ENCODE results near the gene MOSMO. TPM values are rescaled to one million over a fixed set of nuclear protein-coding genes. Genes with fewer than 3 reads are reported as not detected.
A peak's percentile ranks its signal among the peaks of the same experiment; 100 is the strongest.
"Not testable (repeated sequence)": the region's sequence is repeated elsewhere in the genome, so short reads cannot be mapped to it uniquely, and the experiment has no call there.

Gene MOSMO
- total and polyA plus RNA-seq, 5 donors from 2014 or later: 3.9 to 13.1 (median 4.2) TPM

- Mint-ChIP-seq H3K4me1 (peaks cover 15 to 40% (median 25%) of the 10 kb centered on the region in 4 donors), H3K4me3 (no peak overlapping the region), H3K27me3 (no peaks in the 10 kb centered on the region), H3K36me3 (peaks cover 3% of the 10 kb centered on the region), H3K27ac (peak overlapping the region in 2 of 3 donors; percentile 56 to 73), H3K9me3 (no peaks in the 10 kb centered on the region)
- Histone ChIP-seq H3K27me3 (ENCODE audit: control insufficient read depth, insufficient read depth, low read length) (no peaks in the 10 kb centered on the region), H3K4me3 (ENCODE audit: low read depth, low read length) (peak overlapping the region; percentile 4), H3K4me1 (ENCODE audit: control insufficient read depth, insufficient read depth, low read length, poor library complexity, severe bottlenecking) (peaks cover 29% of the 10 kb centered on the region), H3K27ac (ENCODE audit: insufficient read depth, low read length, poor library complexity, severe bottlenecking) (no peak overlapping the region), H3K36me3 (ENCODE audit: control insufficient read depth, insufficient read depth, low read length) (no peaks in the 10 kb centered on the region), H3K9me3 (ENCODE audit: control insufficient read depth in 2 of 2, low read length in 2 of 2) (no peaks in the 10 kb centered on the region)
- ATAC-seq (ENCODE audit: low read depth in 2 of 2): no peak
- DNase-seq: peak in 1 of 3 donors; percentile 31
Measured at GRCh38 chr16:21991621-21992020, 16.3 kb upstream of the MOSMO start.

- H3K4me3 Mint-ChIP-seq: peak overlapping the region in 2 of 4 donors; percentile 16 to 24
- no peak for DNase-seq
- H3K36me3 Mint-ChIP-seq: no peaks in the 10 kb centered on the region
- no peak for ATAC-seq (ENCODE audit: low read depth in 2 of 2)
- no peaks in the 10 kb centered on the region for H3K27me3 Mint-ChIP-seq
- H3K27ac Mint-ChIP-seq: peak overlapping the region in 1 of 3 donors; percentile 78
- Histone ChIP-seq H3K27ac (ENCODE audit: insufficient read depth, low read length, poor library complexity, severe bottlenecking) (no peak overlapping the region), H3K9me3 (ENCODE audit: control insufficient read depth in 2 of 2, low read length in 2 of 2) (no peaks in the 10 kb centered on the region), H3K27me3 (ENCODE audit: control insufficient read depth, insufficient read depth, low read length) (no peaks in the 10 kb centered on the region), H3K4me1 (ENCODE audit: control insufficient read depth, insufficient read depth, low read length, poor library complexity, severe bottlenecking) (peaks cover 22% of the 10 kb centered on the region), H3K4me3 (ENCODE audit: low read depth, low read length) (no peak overlapping the region), H3K36me3 (ENCODE audit: control insufficient read depth, insufficient read depth, low read length) (no peaks in the 10 kb centered on the region)
- H3K4me1 Mint-ChIP-seq: peaks cover 6 to 26% (median 20%) of the 10 kb centered on the region in 4 donors
- no peaks in the 10 kb centered on the region for H3K9me3 Mint-ChIP-seq
Measured at GRCh38 chr16:21994856-21995465, 12.9 kb upstream of the MOSMO start.

- Mint-ChIP-seq H3K27ac (no peak overlapping the region), H3K27me3 (no peaks in the 10 kb centered on the region), H3K9me3 (no peaks in the 10 kb centered on the region), H3K4me1 (peaks cover 6 to 17% (median 11%) of the 10 kb centered on the region in 4 donors), H3K36me3 (no peaks in the 10 kb centered on the region), H3K4me3 (peak overlapping the region in 1 of 4 donors; percentile 69)
- Histone ChIP-seq H3K4me1 (ENCODE audit: control insufficient read depth, insufficient read depth, low read length, poor library complexity, severe bottlenecking) (peaks cover 9% of the 10 kb centered on the region), H3K36me3 (ENCODE audit: control insufficient read depth, insufficient read depth, low read length) (no peaks in the 10 kb centered on the region), H3K9me3 (ENCODE audit: control insufficient read depth in 2 of 2, low read length in 2 of 2) (no peaks in the 10 kb centered on the region), H3K27me3 (ENCODE audit: control insufficient read depth, insufficient read depth, low read length) (no peaks in the 10 kb centered on the region), H3K4me3 (ENCODE audit: low read depth, low read length) (no peak overlapping the region), H3K27ac (ENCODE audit: insufficient read depth, low read length, poor library complexity, severe bottlenecking) (no peak overlapping the region)
- ATAC-seq (ENCODE audit: low read depth in 2 of 2): no peak
- DNase-seq: no peak
Measured at GRCh38 chr16:21996923-21997696, 10.8 kb upstream of the MOSMO start.

- Mint-ChIP-seq H3K27ac (no peak overlapping the region), H3K4me3 (no peak overlapping the region), H3K9me3 (no peaks in the 10 kb centered on the region), H3K36me3 (no peaks in the 10 kb centered on the region), H3K4me1 (peaks cover 6 to 13% (median 9%) of the 10 kb centered on the region in 4 donors), H3K27me3 (no peaks in the 10 kb centered on the region)
- ATAC-seq (ENCODE audit: low read depth in 2 of 2) (no peak), DNase-seq (no peak)
- H3K9me3 ChIP-seq (ENCODE audit: control insufficient read depth in 2 of 2, low read length in 2 of 2): no peaks in the 10 kb centered on the region
- no peak overlapping the region for H3K27ac ChIP-seq (ENCODE audit: insufficient read depth, low read length, poor library complexity, severe bottlenecking)
- H3K36me3 ChIP-seq (ENCODE audit: control insufficient read depth, insufficient read depth, low read length): no peaks in the 10 kb centered on the region
- H3K4me3 ChIP-seq (ENCODE audit: low read depth, low read length): no peak overlapping the region
- H3K4me1 ChIP-seq (ENCODE audit: control insufficient read depth, insufficient read depth, low read length, poor library complexity, severe bottlenecking): peaks cover 7% of the 10 kb centered on the region
- no peaks in the 10 kb centered on the region for H3K27me3 ChIP-seq (ENCODE audit: control insufficient read depth, insufficient read depth, low read length)
Measured at GRCh38 chr16:21997697-21998480, 10.0 kb upstream of the MOSMO start.

GRCh38 chr16:22001591-22001990, 6.3 kb upstream of the MOSMO start:
- H3K4me1 Mint-ChIP-seq: peaks cover 6 to 14% (median 10%) of the 10 kb centered on the region in 4 donors
- no peaks in the 10 kb centered on the region for H3K36me3 ChIP-seq (ENCODE audit: control insufficient read depth, insufficient read depth, low read length)
- peak overlapping the region in 1 of 4 donors; percentile 48 for H3K4me3 Mint-ChIP-seq

GRCh38 chr16:22002047-22002446, 5.9 kb upstream of the MOSMO start:
- not testable (repeated sequence) for H3K27me3 Mint-ChIP-seq; H3K36me3 ChIP-seq (ENCODE audit: control insufficient read depth, insufficient read depth, low read length); H3K27ac Mint-ChIP-seq; H3K9me3 Mint-ChIP-seq; ATAC-seq (ENCODE audit: low read depth in 2 of 2); H3K4me3 ChIP-seq (ENCODE audit: low read depth, low read length); H3K27ac ChIP-seq (ENCODE audit: insufficient read depth, low read length, poor library complexity, severe bottlenecking); H3K36me3 Mint-ChIP-seq; DNase-seq; H3K4me1 ChIP-seq (ENCODE audit: control insufficient read depth, insufficient read depth, low read length, poor library complexity, severe bottlenecking); H3K27me3 ChIP-seq (ENCODE audit: control insufficient read depth, insufficient read depth, low read length); H3K9me3 ChIP-seq (ENCODE audit: control insufficient read depth in 2 of 2, low read length in 2 of 2); H3K4me3 Mint-ChIP-seq
- H3K4me1 Mint-ChIP-seq: peaks cover 9 to 19% (median 14%) of the 10 kb centered on the region in 4 donors

More at GRCh38 chr16:22001591-22001990, 6.3 kb upstream of the MOSMO start:
- H3K9me3 Mint-ChIP-seq: peaks cover 0 to 1% (median 0%) of the 10 kb centered on the region in 7 donors
- Histone ChIP-seq H3K27ac (ENCODE audit: insufficient read depth, low read length, poor library complexity, severe bottlenecking) (no peak overlapping the region), H3K4me1 (ENCODE audit: control insufficient read depth, insufficient read depth, low read length, poor library complexity, severe bottlenecking) (peaks cover 7% of the 10 kb centered on the region), H3K4me3 (ENCODE audit: low read depth, low read length) (no peak overlapping the region), H3K9me3 (ENCODE audit: control insufficient read depth in 2 of 2, low read length in 2 of 2) (no peaks in the 10 kb centered on the region), H3K27me3 (ENCODE audit: control insufficient read depth, insufficient read depth, low read length) (no peaks in the 10 kb centered on the region)
- ATAC-seq (ENCODE audit: low read depth in 2 of 2) (no peak), DNase-seq (no peak)
- no peaks in the 10 kb centered on the region for H3K36me3 Mint-ChIP-seq
- H3K27ac Mint-ChIP-seq: peak overlapping the region in 1 of 3 donors; percentile 54
- H3K27me3 Mint-ChIP-seq: no peaks in the 10 kb centered on the region

GRCh38 chr16:22003195-22003594, 4.7 kb upstream of the MOSMO start:
- no peak overlapping the region for H3K27ac ChIP-seq (ENCODE audit: insufficient read depth, low read length, poor library complexity, severe bottlenecking)
- Mint-ChIP-seq H3K4me3 (peak overlapping the region in 1 of 4 donors; percentile 30), H3K36me3 (no peaks in the 10 kb centered on the region), H3K9me3 (peaks cover 0 to 1% (median 0%) of the 10 kb centered on the region in 7 donors), H3K27ac (peak overlapping the region in 1 of 3 donors; percentile 69), H3K27me3 (peaks cover 4% of the 10 kb centered on the region), H3K4me1 (peaks cover 10 to 25% (median 18%) of the 10 kb centered on the region in 4 donors)
- no peak overlapping the region for H3K4me3 ChIP-seq (ENCODE audit: low read depth, low read length)
- H3K27me3 ChIP-seq (ENCODE audit: control insufficient read depth, insufficient read depth, low read length): no peaks in the 10 kb centered on the region
- ATAC-seq (ENCODE audit: low read depth in 2 of 2) (no peak), DNase-seq (no peak)
- no peaks in the 10 kb centered on the region for H3K36me3 ChIP-seq (ENCODE audit: control insufficient read depth, insufficient read depth, low read length)
- no peaks in the 10 kb centered on the region for H3K9me3 ChIP-seq (ENCODE audit: control insufficient read depth in 2 of 2, low read length in 2 of 2)
- peaks cover 13% of the 10 kb centered on the region for H3K4me1 ChIP-seq (ENCODE audit: control insufficient read depth, insufficient read depth, low read length, poor library complexity, severe bottlenecking)
